Tibial nerve (tissue), 4 donors: Measurements from ENCODE around the gene TSN. TPM values are rescaled to one million over a fixed set of nuclear protein-coding genes. Genes with fewer than 3 reads are reported as not detected.
"Not testable (repeated sequence)": the region's sequence is repeated elsewhere in the genome, so short reads cannot be mapped to it uniquely, and the experiment has no call there.

Experiments used
- DNase-seq, 2 donors: peaks; one replicate each; pipeline ENCODE4 v3.0.0-alpha.2; 2019; ENCODE audit warnings: low spot score in 2 of 2
- H3K27ac ChIP-seq, 4 donors: fragments of 200-600 bp; sonication (generic) in 3 of 4; one replicate each; pipeline ENCODE4 v1.5.1; 2017 to 2019; ENCODE audit warnings: mild to moderate bottlenecking in 1 of 4
- H3K27me3 ChIP-seq, 2 donors: fragments of 200-600 bp; sonication (generic) in 1 of 2; one replicate each; pipeline versions ENCODE4 v1.5.1 to v1.6.0; 2017 to 2019
- H3K36me3 ChIP-seq, 3 donors: fragments of 200-600 bp; sonication (generic); one replicate each; pipeline ENCODE4 v1.5.1; 2018 to 2019
- H3K4me1 ChIP-seq, 4 donors: fragments of 200-600 bp; sonication (generic) in 3 of 4; one replicate each; pipeline ENCODE4 v1.5.1; 2017 to 2019
- H3K4me3 ChIP-seq, 4 donors: fragments of 200-600 bp; sonication (generic) in 3 of 4; one replicate each; pipeline ENCODE4 v1.5.1; 2017 to 2019; ENCODE audit warnings: mild to moderate bottlenecking in 1 of 4, moderate library complexity in 1 of 4
- H3K9me3 ChIP-seq, 4 donors: fragments of 200-600 bp; sonication (generic) in 3 of 4; one replicate each; pipeline ENCODE4 v1.5.1; 2017 to 2019
- CTCF ChIP-seq, 5 experiments: fragments of 200-600 bp in 3 of 5; fragments of 450-650 bp in 2 of 5; sonication (generic) in 3 of 5; IDR thresholded peaks; one replicate each; pipeline ENCODE4 v1.5.1; 2016 to 2019; ENCODE audit warnings: antibody characterized with exemption in 5 of 5, mild to moderate bottlenecking in 3 of 5, moderate library complexity in 2 of 5
- EP300 ChIP-seq, 2 donors: sonication (generic); formaldehyde crosslinking; IDR thresholded peaks; one replicate each; pipeline ENCODE4 v1.6.1; 2017; ENCODE audit warnings: antibody characterized with exemption in 2 of 2, mild to moderate bottlenecking in 1 of 2
- POLR2A ChIP-seq, 2 donors: fragments of 450-650 bp; IDR thresholded peaks; one replicate each; pipeline ENCODE4 v1.6.1; 2017; ENCODE audit warnings: antibody characterized with exemption in 2 of 2, mild to moderate bottlenecking in 2 of 2, moderate library complexity in 2 of 2
- whole genome bisulfite sequencing, 2 donors: methylation state at CpG; one replicate each; pipeline ENCODE4 v1.1.5; 2018; 5-methylcytosine and 5-hydroxymethylcytosine counted together
- total RNA-seq, 4 donors: library from RNA; depleted of rRNA; stranded (reverse); fragments of >200 nt; gene quantifications; one replicate each; pipeline ENCODE4 v1.1.0, GENCODE V29; 2016

The TSN gene
- total RNA-seq, 4 donors from 2014 or later: 32.7 to 50.9 (median 37.4) TPM

- Histone ChIP-seq H3K27me3 (no peaks in the 10 kb centered on the region), H3K9me3 (no peaks in the 10 kb centered on the region), H3K27ac (no peak overlapping the region), H3K4me3 (no peak overlapping the region), H3K4me1 (no peaks in the 10 kb centered on the region), H3K36me3 (no peaks in the 10 kb centered on the region)
- no peak for TF ChIP-seq EP300 (IDR thresholded peaks at IDR 0.05)
- TF ChIP-seq POLR2A (IDR thresholded peaks at IDR 0.05): no peak
- TF ChIP-seq CTCF (IDR thresholded peaks at IDR 0.05): no peak
- no peak for DNase-seq
- WGBS, 2 donors: 69 to 73% methylated on average over 11 of the region's 11 CpGs
Observed at GRCh38 chr2:121709776-121710469, 45.5 kb upstream of the TSN start.

DNA sequence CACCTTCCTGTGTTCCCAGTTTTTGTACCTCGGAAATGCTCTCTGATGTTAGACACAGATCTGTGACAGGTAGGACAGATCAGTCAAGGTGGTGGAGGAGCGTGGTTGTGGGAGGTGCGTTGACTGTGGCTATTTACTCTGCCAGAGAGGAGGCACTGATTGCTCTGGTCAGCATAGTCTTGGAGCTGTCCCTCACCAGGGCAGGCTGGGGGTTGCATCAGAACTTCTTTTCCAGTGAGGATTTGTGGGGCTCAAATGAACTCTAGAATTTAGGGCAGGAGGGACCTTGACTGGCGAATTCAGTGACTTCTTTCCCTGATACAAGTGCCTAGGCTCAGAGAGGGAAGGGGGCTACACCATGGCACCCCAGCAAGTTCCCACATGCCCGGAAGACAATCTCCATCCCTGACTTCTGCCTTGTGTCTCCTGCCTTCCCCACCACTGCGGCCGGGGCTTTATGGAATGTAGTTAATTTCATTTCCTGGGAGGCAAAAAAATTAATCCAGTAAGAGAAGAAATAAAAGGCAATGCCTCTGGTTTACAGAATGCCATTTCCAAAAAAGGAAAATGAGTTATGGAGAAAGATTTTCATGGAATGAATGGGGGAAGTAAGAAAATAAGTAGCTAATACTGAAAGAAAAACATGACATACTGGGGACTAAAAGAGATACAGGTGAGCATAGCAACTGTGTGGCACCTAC, 44.8 kb upstream of the TSN start:
- 72 to 77% methylated on average over 7 of the region's 7 CpGs for WGBS, 2 donors
- no peak for TF ChIP-seq CTCF (IDR thresholded peaks at IDR 0.05)
- no peak for TF ChIP-seq EP300 (IDR thresholded peaks at IDR 0.05)
- TF ChIP-seq POLR2A (IDR thresholded peaks at IDR 0.05): no peak
- Histone ChIP-seq H3K9me3 (no peaks in the 10 kb centered on the region), H3K4me1 (no peaks in the 10 kb centered on the region), H3K36me3 (no peaks in the 10 kb centered on the region), H3K4me3 (no peak overlapping the region), H3K27me3 (no peaks in the 10 kb centered on the region), H3K27ac (no peak overlapping the region)
- DNase-seq: no peak

DNA sequence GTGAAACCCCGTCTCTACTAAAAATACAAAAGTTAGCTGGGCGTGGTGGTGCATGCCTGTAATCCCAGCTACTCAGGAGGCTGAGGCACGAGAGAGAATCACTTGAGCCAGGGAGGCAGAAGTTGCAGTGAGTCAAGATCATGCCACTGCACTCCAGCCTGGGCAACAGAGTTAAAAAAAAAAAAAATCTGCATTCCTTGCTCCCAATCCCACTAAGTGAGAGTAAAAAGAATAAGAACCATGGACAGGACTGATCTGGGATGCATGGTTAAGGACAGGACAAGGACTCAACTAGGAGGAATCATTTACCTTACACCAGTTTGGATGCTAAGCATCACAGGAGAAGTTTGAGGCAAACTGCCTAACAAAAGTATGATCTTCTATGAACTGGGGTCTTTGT, 44.0 kb upstream of the TSN start:
- H3K27me3 ChIP-seq, H3K36me3 ChIP-seq, H3K9me3 ChIP-seq, DNase-seq, H3K4me3 ChIP-seq, H3K4me1 ChIP-seq, H3K27ac ChIP-seq: not testable (repeated sequence)
- 78 to 82% methylated on average over 3 of the region's 3 CpGs for WGBS, 2 donors

GRCh38 chr2:121716126-121716525, 39.3 kb upstream of the TSN start:
- Histone ChIP-seq H3K9me3 (no peaks in the 10 kb centered on the region), H3K36me3 (no peaks in the 10 kb centered on the region), H3K27ac (no peak overlapping the region), H3K4me3 (no peak overlapping the region), H3K4me1 (peaks cover 0 to 4% (median 0%) of the 10 kb centered on the region in 4 donors), H3K27me3 (no peaks in the 10 kb centered on the region)
- no peak for DNase-seq
- no peak for TF ChIP-seq CTCF (IDR thresholded peaks at IDR 0.05)
- TF ChIP-seq EP300 (IDR thresholded peaks at IDR 0.05): no peak
- no peak for TF ChIP-seq POLR2A (IDR thresholded peaks at IDR 0.05)
- 64 to 86% methylated on average over 1 of the region's 1 CpG for WGBS, 2 donors

GRCh38 chr2:121717529-121717928, 37.9 kb upstream of the TSN start:
- TF ChIP-seq EP300 (IDR thresholded peaks at IDR 0.05): no peak
- no peak for TF ChIP-seq POLR2A (IDR thresholded peaks at IDR 0.05)
- no peak for TF ChIP-seq CTCF (IDR thresholded peaks at IDR 0.05)
- no peak overlapping the region for H3K27ac ChIP-seq
- 98 to 99% methylated on average over 6 of the region's 6 CpGs for WGBS, 2 donors
- H3K27me3 ChIP-seq: no peaks in the 10 kb centered on the region
- peaks cover 0 to 4% (median 0%) of the 10 kb centered on the region in 4 donors for H3K4me1 ChIP-seq
- no peaks in the 10 kb centered on the region for H3K36me3 ChIP-seq
- no peak for DNase-seq
- H3K9me3 ChIP-seq: no peaks in the 10 kb centered on the region
- no peak overlapping the region for H3K4me3 ChIP-seq
